Stimulated activated memory B cell treated with anti-CD40 and anti-IgM and Interleukin-4, amounts not matched to agents 10 μg/mL and 1 μg/mL and 100 μg/mL, for 72 hours (primary cell): ENCODE results near the gene PARP11.
A peak's percentile ranks its signal among the peaks of the same experiment; 100 is the strongest.

ENCODE experiments used
- ATAC-seq: fragments of 150-1000 bp; cut with Tn5 transposase; 2 replicates; pipeline ENCODE4 v1.10.0; 2021
- H3K27ac Mint-ChIP-seq: one replicate; pipeline ENCODE4 v1.8.0; 2022; ENCODE audit warnings: mild to moderate bottlenecking, mixed read lengths
- H3K27me3 Mint-ChIP-seq: one replicate; pipeline ENCODE4 v1.8.0; 2022; ENCODE audit warnings: mixed read lengths
- H3K36me3 Mint-ChIP-seq: one replicate; pipeline ENCODE4 v1.8.0; 2022; ENCODE audit warnings: mixed read lengths
- H3K4me1 Mint-ChIP-seq: one replicate; pipeline ENCODE4 v1.8.0; 2022; ENCODE audit warnings: mixed read lengths
- H3K4me3 Mint-ChIP-seq: one replicate; pipeline ENCODE4 v1.8.0; 2022; ENCODE audit warnings: mild to moderate bottlenecking, moderate library complexity, mixed read lengths
- H3K9me3 Mint-ChIP-seq: one replicate; pipeline ENCODE4 v1.8.0; 2022; ENCODE audit warnings: mixed read lengths

The PARP11 gene

GRCh38 chr12:3896356-3896755 lies 23.2 kb upstream of the PARP11 start:
- Mint-ChIP-seq H3K4me1 (no peaks in the 10 kb centered on the region), H3K4me3 (no peak overlapping the region), H3K27ac (no peak overlapping the region), H3K27me3 (no peaks in the 10 kb centered on the region), H3K36me3 (no peaks in the 10 kb centered on the region), H3K9me3 (no peaks in the 10 kb centered on the region)
- ATAC-seq = no peak

GRCh38 chr12:3892631-3893030 lies 19.4 kb upstream of the PARP11 start:
- ATAC-seq = no peak
- Mint-ChIP-seq H3K9me3 (no peaks in the 10 kb centered on the region), H3K27ac (no peak overlapping the region), H3K4me1 (no peaks in the 10 kb centered on the region), H3K36me3 (no peaks in the 10 kb centered on the region), H3K4me3 (no peak overlapping the region), H3K27me3 (no peaks in the 10 kb centered on the region)

- H3K27me3 Mint-ChIP-seq = no peaks in the 10 kb centered on the region
- ATAC-seq = no peak
- H3K9me3 Mint-ChIP-seq = no peaks in the 10 kb centered on the region
- H3K27ac Mint-ChIP-seq = no peak overlapping the region
- no peaks in the 10 kb centered on the region for H3K36me3 Mint-ChIP-seq
- no peaks in the 10 kb centered on the region for H3K4me1 Mint-ChIP-seq
- H3K4me3 Mint-ChIP-seq = no peak overlapping the region
Measured at GRCh38 chr12:3891201-3891600, 18.0 kb upstream of the PARP11 start.

GRCh38 chr12:3888659-3889058 lies 15.5 kb upstream of the PARP11 start:
- H3K27me3 Mint-ChIP-seq = no peaks in the 10 kb centered on the region
- no peaks in the 10 kb centered on the region for H3K9me3 Mint-ChIP-seq
- no peaks in the 10 kb centered on the region for H3K36me3 Mint-ChIP-seq
- no peak for ATAC-seq
- no peak overlapping the region for H3K4me3 Mint-ChIP-seq
- H3K27ac Mint-ChIP-seq = no peak overlapping the region
- peaks cover 5% of the 10 kb centered on the region for H3K4me1 Mint-ChIP-seq

GRCh38 chr12:3885277-3886094 lies 12.3 kb upstream of the PARP11 start:
- Mint-ChIP-seq H3K9me3 (no peaks in the 10 kb centered on the region), H3K27me3 (no peaks in the 10 kb centered on the region), H3K4me3 (no peak overlapping the region), H3K4me1 (peaks cover 5% of the 10 kb centered on the region), H3K27ac (no peak overlapping the region), H3K36me3 (no peaks in the 10 kb centered on the region)
- no peak for ATAC-seq

GRCh38 chr12:3884671-3885070 lies 11.5 kb upstream of the PARP11 start:
- no peak for ATAC-seq
- Mint-ChIP-seq H3K9me3 (no peaks in the 10 kb centered on the region), H3K27ac (no peak overlapping the region), H3K36me3 (no peaks in the 10 kb centered on the region), H3K27me3 (no peaks in the 10 kb centered on the region), H3K4me3 (no peak overlapping the region), H3K4me1 (peaks cover 5% of the 10 kb centered on the region)

GRCh38 chr12:3882896-3883564 lies 9.8 kb upstream of the PARP11 start:
- Mint-ChIP-seq H3K9me3 (no peaks in the 10 kb centered on the region), H3K27me3 (peaks cover under 1% of the 10 kb centered on the region), H3K4me1 (peaks cover 5% of the 10 kb centered on the region), H3K4me3 (no peak overlapping the region), H3K36me3 (no peaks in the 10 kb centered on the region), H3K27ac (no peak overlapping the region)
- ATAC-seq = peak; percentile 67

GRCh38 chr12:3882406-3882805 lies 9.2 kb upstream of the PARP11 start:
- H3K9me3 Mint-ChIP-seq = no peaks in the 10 kb centered on the region
- H3K27me3 Mint-ChIP-seq = peaks cover 7% of the 10 kb centered on the region
- H3K27ac Mint-ChIP-seq = no peak overlapping the region
- no peak overlapping the region for H3K4me3 Mint-ChIP-seq
- ATAC-seq = no peak
- H3K4me1 Mint-ChIP-seq = peaks cover 5% of the 10 kb centered on the region
- H3K36me3 Mint-ChIP-seq = no peaks in the 10 kb centered on the region

- H3K4me3 Mint-ChIP-seq = no peak overlapping the region
- H3K4me1 Mint-ChIP-seq = peaks cover 5% of the 10 kb centered on the region
- peaks cover 7% of the 10 kb centered on the region for H3K27me3 Mint-ChIP-seq
- no peak for ATAC-seq
- H3K36me3 Mint-ChIP-seq = no peaks in the 10 kb centered on the region
- no peaks in the 10 kb centered on the region for H3K9me3 Mint-ChIP-seq
- no peak overlapping the region for H3K27ac Mint-ChIP-seq
Measured at GRCh38 chr12:3881281-3881950, 8.2 kb upstream of the PARP11 start.

GRCh38 chr12:3879846-3880245 lies 6.6 kb upstream of the PARP11 start:
- H3K9me3 Mint-ChIP-seq = no peaks in the 10 kb centered on the region
- H3K27ac Mint-ChIP-seq = no peak overlapping the region
- H3K4me3 Mint-ChIP-seq = no peak overlapping the region
- H3K4me1 Mint-ChIP-seq = no peaks in the 10 kb centered on the region
- peaks cover 7% of the 10 kb centered on the region for H3K27me3 Mint-ChIP-seq
- no peak for ATAC-seq
- no peaks in the 10 kb centered on the region for H3K36me3 Mint-ChIP-seq

GRCh38 chr12:3871356-3871755 lies 1.8 kb downstream of the PARP11 start:
- Mint-ChIP-seq H3K36me3 (peaks cover 21% of the 10 kb centered on the region), H3K27ac (peak overlapping the region; percentile 96), H3K4me3 (peak overlapping the region; percentile 98), H3K9me3 (no peaks in the 10 kb centered on the region), H3K27me3 (no peaks in the 10 kb centered on the region), H3K4me1 (peaks cover 49% of the 10 kb centered on the region)
- ATAC-seq = no peak

GRCh38 chr12:3869865-3870264 lies 3.3 kb downstream of the PARP11 start:
- Mint-ChIP-seq H3K9me3 (peaks cover 11% of the 10 kb centered on the region), H3K4me1 (peaks cover 52% of the 10 kb centered on the region), H3K36me3 (peaks cover 36% of the 10 kb centered on the region), H3K27me3 (no peaks in the 10 kb centered on the region), H3K27ac (peak overlapping the region; percentile 96), H3K4me3 (peak overlapping the region; percentile 72)
- ATAC-seq = no peak

GRCh38 chr12:3869433-3869832 lies 3.8 kb downstream of the PARP11 start:
- ATAC-seq = no peak
- Mint-ChIP-seq H3K4me3 (peak overlapping the region; percentile 72), H3K9me3 (peaks cover 15% of the 10 kb centered on the region), H3K27me3 (no peaks in the 10 kb centered on the region), H3K36me3 (peaks cover 40% of the 10 kb centered on the region), H3K4me1 (peaks cover 55% of the 10 kb centered on the region), H3K27ac (peak overlapping the region; percentile 96)

- no peak for ATAC-seq
- Mint-ChIP-seq H3K27me3 (no peaks in the 10 kb centered on the region), H3K9me3 (peaks cover 15% of the 10 kb centered on the region), H3K4me3 (no peak overlapping the region), H3K36me3 (peaks cover 61% of the 10 kb centered on the region), H3K4me1 (peaks cover 11% of the 10 kb centered on the region), H3K27ac (no peak overlapping the region)
Measured at GRCh38 chr12:3863756-3864155, 9.4 kb downstream of the PARP11 start.

GRCh38 chr12:3842517-3842916 lies 30.7 kb downstream of the PARP11 start:
- no peak overlapping the region for H3K27ac Mint-ChIP-seq
- H3K4me1 Mint-ChIP-seq = peaks cover 31% of the 10 kb centered on the region
- no peak overlapping the region for H3K4me3 Mint-ChIP-seq
- H3K36me3 Mint-ChIP-seq = peaks cover 40% of the 10 kb centered on the region
- ATAC-seq = no peak
- H3K27me3 Mint-ChIP-seq = no peaks in the 10 kb centered on the region
- H3K9me3 Mint-ChIP-seq = peaks cover 7% of the 10 kb centered on the region
